ENCODE results near the gene LRRC70.
"Not testable (repeated sequence)": the region's sequence is repeated elsewhere in the genome, so short reads cannot be mapped to it uniquely, and the experiment has no call there.

Gene LRRC70

DNA sequence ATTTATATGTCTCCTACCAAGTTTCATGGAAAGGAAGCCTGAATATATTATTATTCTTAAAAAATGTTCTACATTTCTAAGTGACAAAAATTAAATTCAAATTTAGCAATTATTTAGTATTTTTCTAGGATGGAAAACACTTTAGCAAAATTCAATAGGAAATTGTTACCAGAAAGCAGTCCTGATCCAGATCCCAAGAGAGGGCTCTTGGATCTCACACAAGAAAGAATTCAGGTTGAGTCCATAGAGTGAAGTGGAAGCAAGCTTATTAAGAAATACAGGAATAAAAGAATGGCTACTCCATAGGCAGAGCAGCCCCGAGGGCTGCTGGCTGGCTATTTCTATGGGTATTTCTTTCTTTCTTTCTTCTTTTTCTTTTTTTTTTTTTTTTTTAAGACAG is 44.7 kb downstream of the LRRC70 start:
- H3K27ac ChIP-seq (replicated peaks), result no peak overlapping the region
- TF ChIP-seq GABPA (IDR thresholded peaks at IDR 0.05; ENCODE audit: low read depth) (no peak), POLR2AphosphoS5 (IDR thresholded peaks at IDR 0.05; ENCODE audit: low read depth) (no peak)
- H3K4me3 ChIP-seq (replicated peaks; ENCODE audit: insufficient read depth, low read length), result no peak overlapping the region
- DNase-seq (ENCODE audit: low read depth in 1 of 2, low spot score in 1 of 2), result no peak
- H3K27me3 ChIP-seq (ENCODE audit: insufficient read depth, poor library complexity, severe bottlenecking), result no peaks in the 10 kb centered on the region

DNA sequence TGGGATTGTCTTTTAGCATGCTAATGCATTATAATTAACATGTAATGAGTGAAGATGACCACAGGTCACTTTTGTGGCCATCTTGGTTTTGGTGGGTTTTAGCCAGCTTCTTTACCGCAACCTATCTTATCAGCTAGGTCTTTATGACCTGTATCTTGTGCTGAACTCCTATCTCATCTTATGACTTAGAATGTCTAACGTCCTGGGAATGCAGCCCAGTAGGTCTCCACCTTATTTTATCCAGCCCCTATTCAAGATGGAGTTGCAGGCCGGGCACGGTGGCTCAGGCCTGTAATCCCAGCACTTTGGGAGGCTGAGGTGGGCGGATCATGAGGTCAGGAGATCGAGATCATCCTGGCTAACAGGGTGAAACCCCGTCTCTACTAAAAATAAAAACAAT is 45.8 kb downstream of the LRRC70 start:
- not testable (repeated sequence) for DNase-seq (ENCODE audit: low read depth in 1 of 2, low spot score in 1 of 2); H3K4me3 ChIP-seq (replicated peaks; ENCODE audit: insufficient read depth, low read length)

DNA sequence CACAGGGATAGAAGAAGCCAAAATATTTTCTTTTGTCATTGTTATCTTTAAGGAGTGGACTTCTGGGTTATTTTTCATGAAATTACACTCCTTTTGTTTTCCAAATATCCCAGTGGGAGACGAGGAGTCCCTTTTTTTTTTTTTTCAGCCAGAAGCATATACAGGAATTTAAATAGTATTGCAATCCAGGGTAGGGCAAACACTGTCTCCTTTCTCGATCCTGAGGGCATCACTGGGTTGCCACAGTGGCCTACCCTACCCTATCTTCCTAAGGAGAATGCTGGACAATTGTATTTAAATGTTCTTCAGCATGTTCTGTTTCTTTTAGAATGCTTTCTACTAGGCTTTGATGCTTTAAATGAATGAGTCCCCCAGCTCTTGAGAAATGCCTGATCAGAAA is 47.9 kb downstream of the LRRC70 start:
- TF ChIP-seq GABPA (IDR thresholded peaks at IDR 0.05; ENCODE audit: low read depth) (no peak), SPI1 (IDR thresholded peaks at IDR 0.05; ENCODE audit: borderline replicate concordance, low read depth) (no peak), POLR2AphosphoS5 (IDR thresholded peaks at IDR 0.05; ENCODE audit: low read depth) (no peak)
- TF ChIP-seq, protein P1, sequence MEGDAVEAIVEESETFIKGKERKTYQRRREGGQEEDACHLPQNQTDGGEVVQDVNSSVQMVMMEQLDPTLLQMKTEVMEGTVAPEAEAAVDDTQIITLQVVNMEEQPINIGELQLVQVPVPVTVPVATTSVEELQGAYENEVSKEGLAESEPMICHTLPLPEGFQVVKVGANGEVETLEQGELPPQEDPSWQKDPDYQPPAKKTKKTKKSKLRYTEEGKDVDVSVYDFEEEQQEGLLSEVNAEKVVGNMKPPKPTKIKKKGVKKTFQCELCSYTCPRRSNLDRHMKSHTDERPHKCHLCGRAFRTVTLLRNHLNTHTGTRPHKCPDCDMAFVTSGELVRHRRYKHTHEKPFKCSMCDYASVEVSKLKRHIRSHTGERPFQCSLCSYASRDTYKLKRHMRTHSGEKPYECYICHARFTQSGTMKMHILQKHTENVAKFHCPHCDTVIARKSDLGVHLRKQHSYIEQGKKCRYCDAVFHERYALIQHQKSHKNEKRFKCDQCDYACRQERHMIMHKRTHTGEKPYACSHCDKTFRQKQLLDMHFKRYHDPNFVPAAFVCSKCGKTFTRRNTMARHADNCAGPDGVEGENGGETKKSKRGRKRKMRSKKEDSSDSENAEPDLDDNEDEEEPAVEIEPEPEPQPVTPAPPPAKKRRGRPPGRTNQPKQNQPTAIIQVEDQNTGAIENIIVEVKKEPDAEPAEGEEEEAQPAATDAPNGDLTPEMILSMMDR (IDR thresholded peaks at IDR 0.05; ENCODE audit: insufficient read depth, low read length), result no peak
- TF ChIP-seq, protein P2, sequence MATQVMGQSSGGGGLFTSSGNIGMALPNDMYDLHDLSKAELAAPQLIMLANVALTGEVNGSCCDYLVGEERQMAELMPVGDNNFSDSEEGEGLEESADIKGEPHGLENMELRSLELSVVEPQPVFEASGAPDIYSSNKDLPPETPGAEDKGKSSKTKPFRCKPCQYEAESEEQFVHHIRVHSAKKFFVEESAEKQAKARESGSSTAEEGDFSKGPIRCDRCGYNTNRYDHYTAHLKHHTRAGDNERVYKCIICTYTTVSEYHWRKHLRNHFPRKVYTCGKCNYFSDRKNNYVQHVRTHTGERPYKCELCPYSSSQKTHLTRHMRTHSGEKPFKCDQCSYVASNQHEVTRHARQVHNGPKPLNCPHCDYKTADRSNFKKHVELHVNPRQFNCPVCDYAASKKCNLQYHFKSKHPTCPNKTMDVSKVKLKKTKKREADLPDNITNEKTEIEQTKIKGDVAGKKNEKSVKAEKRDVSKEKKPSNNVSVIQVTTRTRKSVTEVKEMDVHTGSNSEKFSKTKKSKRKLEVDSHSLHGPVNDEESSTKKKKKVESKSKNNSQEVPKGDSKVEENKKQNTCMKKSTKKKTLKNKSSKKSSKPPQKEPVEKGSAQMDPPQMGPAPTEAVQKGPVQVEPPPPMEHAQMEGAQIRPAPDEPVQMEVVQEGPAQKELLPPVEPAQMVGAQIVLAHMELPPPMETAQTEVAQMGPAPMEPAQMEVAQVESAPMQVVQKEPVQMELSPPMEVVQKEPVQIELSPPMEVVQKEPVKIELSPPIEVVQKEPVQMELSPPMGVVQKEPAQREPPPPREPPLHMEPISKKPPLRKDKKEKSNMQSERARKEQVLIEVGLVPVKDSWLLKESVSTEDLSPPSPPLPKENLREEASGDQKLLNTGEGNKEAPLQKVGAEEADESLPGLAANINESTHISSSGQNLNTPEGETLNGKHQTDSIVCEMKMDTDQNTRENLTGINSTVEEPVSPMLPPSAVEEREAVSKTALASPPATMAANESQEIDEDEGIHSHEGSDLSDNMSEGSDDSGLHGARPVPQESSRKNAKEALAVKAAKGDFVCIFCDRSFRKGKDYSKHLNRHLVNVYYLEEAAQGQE (IDR thresholded peaks at IDR 0.05; ENCODE audit: insufficient replicate concordance, low read depth), result no peak
- H3K27ac ChIP-seq (replicated peaks), result no peak overlapping the region
- no peaks in the 10 kb centered on the region for H3K27me3 ChIP-seq (ENCODE audit: insufficient read depth, poor library complexity, severe bottlenecking)
- H3K4me3 ChIP-seq (replicated peaks; ENCODE audit: insufficient read depth, low read length), result no peak overlapping the region
- DNase-seq (ENCODE audit: low read depth in 1 of 2, low spot score in 1 of 2), result no peak

More for the DNA sequence above, 45.8 kb downstream of the LRRC70 start:
- not testable (repeated sequence) for H3K27ac ChIP-seq (replicated peaks); H3K27me3 ChIP-seq (ENCODE audit: insufficient read depth, poor library complexity, severe bottlenecking)

DNA sequence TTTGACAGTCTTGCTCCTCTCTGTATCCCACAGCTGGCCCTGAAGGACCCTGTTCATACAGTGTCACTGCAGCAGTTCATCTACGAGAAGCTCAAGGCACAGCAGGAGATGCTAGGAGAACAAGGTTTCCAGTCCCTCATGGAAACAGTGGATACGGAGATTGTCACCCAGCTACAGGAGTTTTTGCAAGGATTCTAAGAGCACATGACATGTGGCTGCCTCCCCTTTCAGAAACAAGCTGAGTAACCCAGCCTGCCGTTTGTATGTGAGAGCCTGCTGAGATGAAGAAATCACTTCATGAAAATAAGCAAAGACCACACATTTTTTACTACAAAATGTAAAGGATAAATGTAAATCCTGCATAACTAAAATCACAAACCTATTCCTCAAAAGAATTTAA is 48.5 kb downstream of the LRRC70 start:
- DNase-seq (ENCODE audit: low read depth in 1 of 2, low spot score in 1 of 2), result no peak
- Histone ChIP-seq H3K27ac (replicated peaks) (no peak overlapping the region), H3K27me3 (ENCODE audit: insufficient read depth, poor library complexity, severe bottlenecking) (no peaks in the 10 kb centered on the region), H3K4me3 (replicated peaks; ENCODE audit: insufficient read depth, low read length) (no peak overlapping the region)
- TF ChIP-seq POLR2AphosphoS5 (IDR thresholded peaks at IDR 0.05; ENCODE audit: low read depth) (no peak), GABPA (IDR thresholded peaks at IDR 0.05; ENCODE audit: low read depth) (no peak), SPI1 (IDR thresholded peaks at IDR 0.05; ENCODE audit: borderline replicate concordance, low read depth) (no peak)
- TF ChIP-seq, protein P2 (IDR thresholded peaks at IDR 0.05; ENCODE audit: insufficient replicate concordance, low read depth), result no peak
- TF ChIP-seq, protein P1 (IDR thresholded peaks at IDR 0.05; ENCODE audit: insufficient read depth, low read length), result no peak

DNA sequence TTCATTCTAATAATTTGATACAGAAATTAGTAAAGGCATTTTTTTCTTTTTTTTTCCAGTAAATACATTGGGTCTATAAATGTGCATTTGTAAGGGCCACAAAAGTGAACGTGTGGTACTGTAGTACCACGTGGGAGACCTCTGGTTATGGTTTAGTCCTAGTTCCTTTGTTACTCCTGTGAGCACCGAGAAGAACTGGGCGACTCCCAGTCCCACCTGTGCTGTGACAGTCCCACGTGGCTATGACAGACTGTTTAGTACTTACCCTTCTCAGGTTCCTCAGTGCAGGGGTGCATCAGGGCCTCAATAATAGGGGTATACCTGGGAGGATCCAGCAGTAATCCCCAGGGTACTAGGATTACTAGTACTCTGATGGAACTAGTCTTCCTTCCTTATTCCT is 49.3 kb downstream of the LRRC70 start:
- no peak for TF ChIP-seq POLR2AphosphoS5 (IDR thresholded peaks at IDR 0.05; ENCODE audit: low read depth)
- TF ChIP-seq, protein P1 (IDR thresholded peaks at IDR 0.05; ENCODE audit: insufficient read depth, low read length), result no peak
- TF ChIP-seq SPI1 (IDR thresholded peaks at IDR 0.05; ENCODE audit: borderline replicate concordance, low read depth), result no peak
- TF ChIP-seq, protein P2 (IDR thresholded peaks at IDR 0.05; ENCODE audit: insufficient replicate concordance, low read depth), result no peak
- TF ChIP-seq GABPA (IDR thresholded peaks at IDR 0.05; ENCODE audit: low read depth), result no peak
- H3K27me3 ChIP-seq (ENCODE audit: insufficient read depth, poor library complexity, severe bottlenecking), result no peaks in the 10 kb centered on the region
- no peak overlapping the region for H3K4me3 ChIP-seq (replicated peaks; ENCODE audit: insufficient read depth, low read length)
- DNase-seq (ENCODE audit: low read depth in 1 of 2, low spot score in 1 of 2), result no peak
- no peak overlapping the region for H3K27ac ChIP-seq (replicated peaks)
